ENCODE data around the gene RPUSD2. TPM values are rescaled to one million over a fixed set of nuclear protein-coding genes. Genes with fewer than 3 reads are reported as not detected.

The RPUSD2 gene
- total and polyA plus RNA-seq, 10 donors: 7.1 to 12.3 (median 8.9) TPM

GRCh38 chr15:40528801-40529200 is 40.3 kb upstream of the RPUSD2 start:
- Histone ChIP-seq H3K27me3 (replicated peaks in 1 of 7) (no peaks in the 10 kb centered on the region), H3K9me3 (no peaks in the 10 kb centered on the region), H3K36me3 (peaks cover 0 to 8% (median 0%) of the 10 kb centered on the region in 6 donors), H3K4me1 (no peaks in the 10 kb centered on the region), H3K27ac (no peak overlapping the region), H3K4me3 (no peak overlapping the region)
- 84 to 94% (median 92%) methylated on average over 6 of the region's 6 CpGs for WGBS, 5 donors
- no peak for DNase-seq
- intact Hi-C loops (cut with DNase I; ENCODE audit: low total_unique reads): no loop called here
- TF ChIP-seq, protein P1, sequence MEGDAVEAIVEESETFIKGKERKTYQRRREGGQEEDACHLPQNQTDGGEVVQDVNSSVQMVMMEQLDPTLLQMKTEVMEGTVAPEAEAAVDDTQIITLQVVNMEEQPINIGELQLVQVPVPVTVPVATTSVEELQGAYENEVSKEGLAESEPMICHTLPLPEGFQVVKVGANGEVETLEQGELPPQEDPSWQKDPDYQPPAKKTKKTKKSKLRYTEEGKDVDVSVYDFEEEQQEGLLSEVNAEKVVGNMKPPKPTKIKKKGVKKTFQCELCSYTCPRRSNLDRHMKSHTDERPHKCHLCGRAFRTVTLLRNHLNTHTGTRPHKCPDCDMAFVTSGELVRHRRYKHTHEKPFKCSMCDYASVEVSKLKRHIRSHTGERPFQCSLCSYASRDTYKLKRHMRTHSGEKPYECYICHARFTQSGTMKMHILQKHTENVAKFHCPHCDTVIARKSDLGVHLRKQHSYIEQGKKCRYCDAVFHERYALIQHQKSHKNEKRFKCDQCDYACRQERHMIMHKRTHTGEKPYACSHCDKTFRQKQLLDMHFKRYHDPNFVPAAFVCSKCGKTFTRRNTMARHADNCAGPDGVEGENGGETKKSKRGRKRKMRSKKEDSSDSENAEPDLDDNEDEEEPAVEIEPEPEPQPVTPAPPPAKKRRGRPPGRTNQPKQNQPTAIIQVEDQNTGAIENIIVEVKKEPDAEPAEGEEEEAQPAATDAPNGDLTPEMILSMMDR (IDR thresholded peaks at IDR 0.05 in 8 of 11, conservative IDR thresholded peaks at IDR 0.05 in 3 of 11): no peak
- TF ChIP-seq POLR2AphosphoS5 (IDR thresholded peaks at IDR 0.05) (no peak), POLR2A (IDR thresholded peaks at IDR 0.05) (no peak)

GRCh38 chr15:40533763-40534364 is 35.2 kb upstream of the RPUSD2 start:
- intact Hi-C loops (cut with DNase I; ENCODE audit: low total_unique reads): no loop called here
- no peak overlapping the region for H3K4me3 ChIP-seq
- H3K27me3 ChIP-seq (replicated peaks in 1 of 7): no peaks in the 10 kb centered on the region
- H3K4me1 ChIP-seq: no peaks in the 10 kb centered on the region
- no peaks in the 10 kb centered on the region for H3K9me3 ChIP-seq
- TF ChIP-seq POLR2AphosphoS5 (IDR thresholded peaks at IDR 0.05) (no peak), POLR2A (IDR thresholded peaks at IDR 0.05) (no peak)
- TF ChIP-seq, protein P1 (IDR thresholded peaks at IDR 0.05 in 8 of 11, conservative IDR thresholded peaks at IDR 0.05 in 3 of 11): no peak
- H3K36me3 ChIP-seq: peaks cover 0 to 43% (median 0%) of the 10 kb centered on the region in 6 donors
- no peak overlapping the region for H3K27ac ChIP-seq
- WGBS, 5 donors: 94 to 98% (median 96%) methylated on average over 4 of the region's 4 CpGs
- DNase-seq: no peak

- intact Hi-C loops (cut with DNase I; ENCODE audit: low total_unique reads): no loop called here
- TF ChIP-seq POLR2A (IDR thresholded peaks at IDR 0.05) (no peak), POLR2AphosphoS5 (IDR thresholded peaks at IDR 0.05) (no peak)
- TF ChIP-seq, protein P1 (IDR thresholded peaks at IDR 0.05 in 8 of 11, conservative IDR thresholded peaks at IDR 0.05 in 3 of 11): no peak
- no peak overlapping the region for H3K27ac ChIP-seq
- no peak overlapping the region for H3K4me3 ChIP-seq
- H3K4me1 ChIP-seq: no peaks in the 10 kb centered on the region
- peaks cover 0 to 48% (median 0%) of the 10 kb centered on the region in 6 donors for H3K36me3 ChIP-seq
- WGBS, 5 donors: 45 to 61% (median 50%) methylated on average over 5 of the region's 5 CpGs
- no peaks in the 10 kb centered on the region for H3K9me3 ChIP-seq
- no peaks in the 10 kb centered on the region for H3K27me3 ChIP-seq (replicated peaks in 1 of 7)
- DNase-seq: no peak
Measured at GRCh38 chr15:40534371-40534770, 34.7 kb upstream of the RPUSD2 start.

GRCh38 chr15:40536501-40536900 is 32.6 kb upstream of the RPUSD2 start:
- Histone ChIP-seq H3K27ac (no peak overlapping the region), H3K36me3 (peaks cover 0 to 57% (median 0%) of the 10 kb centered on the region in 6 donors), H3K4me3 (no peak overlapping the region), H3K4me1 (no peaks in the 10 kb centered on the region), H3K9me3 (no peaks in the 10 kb centered on the region), H3K27me3 (replicated peaks in 1 of 7) (no peaks in the 10 kb centered on the region)
- no peak for DNase-seq
- intact Hi-C loops (cut with DNase I; ENCODE audit: low total_unique reads): no loop called here
- TF ChIP-seq POLR2AphosphoS5 (IDR thresholded peaks at IDR 0.05) (no peak), POLR2A (IDR thresholded peaks at IDR 0.05) (no peak)
- TF ChIP-seq, protein P1 (IDR thresholded peaks at IDR 0.05 in 8 of 11, conservative IDR thresholded peaks at IDR 0.05 in 3 of 11): no peak
- 67 to 89% (median 83%) methylated on average over 5 of the region's 5 CpGs for WGBS, 5 donors
